Measurements from ENCODE around the gene EEFSEC.

Gene EEFSEC

DNA sequence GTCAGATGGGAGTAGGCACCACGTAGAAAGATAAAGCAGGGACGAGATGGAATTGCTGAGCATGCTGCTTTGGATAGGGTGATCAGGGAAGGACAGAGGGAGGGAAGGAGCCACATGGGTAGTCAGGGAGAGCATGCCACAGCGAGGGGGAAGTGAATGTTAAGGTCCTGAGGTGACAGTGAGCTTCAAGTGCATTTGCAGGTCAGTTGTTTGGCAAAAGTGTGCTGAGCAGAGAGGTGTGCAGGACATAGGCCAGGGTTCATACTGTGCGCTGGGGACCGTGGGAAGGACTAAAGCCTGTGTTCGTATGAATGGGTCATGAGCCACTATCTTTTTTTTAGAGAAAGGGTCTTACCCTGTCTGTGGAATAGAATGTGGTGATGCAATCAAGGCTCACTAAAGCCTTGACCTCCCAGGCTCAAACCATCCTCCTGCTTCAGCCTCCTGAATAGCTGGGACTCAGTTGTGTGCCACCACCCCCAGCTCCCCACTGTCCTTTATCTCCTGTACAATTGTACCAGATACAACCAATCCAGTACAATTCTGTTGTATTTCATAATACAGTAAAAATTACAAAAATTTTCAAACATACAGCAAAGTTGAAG, 205.9 kb downstream of the EEFSEC start:
- TF ChIP-seq, protein P1, sequence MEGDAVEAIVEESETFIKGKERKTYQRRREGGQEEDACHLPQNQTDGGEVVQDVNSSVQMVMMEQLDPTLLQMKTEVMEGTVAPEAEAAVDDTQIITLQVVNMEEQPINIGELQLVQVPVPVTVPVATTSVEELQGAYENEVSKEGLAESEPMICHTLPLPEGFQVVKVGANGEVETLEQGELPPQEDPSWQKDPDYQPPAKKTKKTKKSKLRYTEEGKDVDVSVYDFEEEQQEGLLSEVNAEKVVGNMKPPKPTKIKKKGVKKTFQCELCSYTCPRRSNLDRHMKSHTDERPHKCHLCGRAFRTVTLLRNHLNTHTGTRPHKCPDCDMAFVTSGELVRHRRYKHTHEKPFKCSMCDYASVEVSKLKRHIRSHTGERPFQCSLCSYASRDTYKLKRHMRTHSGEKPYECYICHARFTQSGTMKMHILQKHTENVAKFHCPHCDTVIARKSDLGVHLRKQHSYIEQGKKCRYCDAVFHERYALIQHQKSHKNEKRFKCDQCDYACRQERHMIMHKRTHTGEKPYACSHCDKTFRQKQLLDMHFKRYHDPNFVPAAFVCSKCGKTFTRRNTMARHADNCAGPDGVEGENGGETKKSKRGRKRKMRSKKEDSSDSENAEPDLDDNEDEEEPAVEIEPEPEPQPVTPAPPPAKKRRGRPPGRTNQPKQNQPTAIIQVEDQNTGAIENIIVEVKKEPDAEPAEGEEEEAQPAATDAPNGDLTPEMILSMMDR (IDR thresholded peaks at IDR 0.05; ENCODE audit: low read depth, low read length), result no peak

DNA sequence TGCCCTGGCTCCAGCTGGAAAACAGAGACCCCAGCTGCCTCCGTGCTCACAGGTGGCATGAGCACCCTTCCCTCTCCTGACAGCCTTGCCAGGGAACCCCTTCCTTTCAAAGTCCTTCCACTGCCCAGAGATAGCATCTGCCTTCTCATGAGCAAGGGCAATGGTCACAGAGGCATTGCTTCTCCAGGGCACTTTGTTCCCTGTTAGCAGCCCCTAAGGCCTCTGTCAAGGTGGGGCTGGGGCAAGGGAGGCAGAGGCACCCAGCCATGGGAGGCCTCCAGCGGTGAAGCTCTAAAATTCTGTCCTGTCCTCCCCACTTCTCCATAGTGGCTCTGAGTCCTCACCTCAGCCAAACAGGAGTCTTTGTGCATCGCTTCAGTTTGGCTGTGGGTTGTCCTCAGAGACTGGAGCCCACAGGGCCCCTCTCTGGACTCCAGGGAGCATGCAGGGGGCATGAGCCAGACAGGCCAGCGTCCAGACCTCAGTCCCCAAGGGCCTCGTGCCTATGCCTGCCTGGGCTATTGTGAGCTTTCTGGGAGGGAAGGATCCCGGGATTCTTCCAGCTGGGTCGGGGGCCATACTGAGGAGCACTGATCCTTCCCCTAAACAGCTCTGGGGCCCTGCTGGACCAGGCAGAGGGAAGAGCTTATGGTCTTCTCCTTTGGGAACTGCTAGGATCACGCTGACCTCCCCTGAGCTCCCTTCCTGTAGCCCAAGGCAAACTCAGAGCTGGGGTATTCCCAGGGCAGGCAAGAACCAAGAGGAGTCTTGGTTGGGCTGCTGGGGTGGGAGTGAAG, 206.8 kb downstream of the EEFSEC start:
- H3K4me3 ChIP-seq (ENCODE audit: low read depth, low read length), result no peak overlapping the region
- TF ChIP-seq, protein P1 (IDR thresholded peaks at IDR 0.05; ENCODE audit: low read depth, low read length), result no peak

More for the DNA sequence above, 205.9 kb downstream of the EEFSEC start:
- H3K4me3 ChIP-seq (ENCODE audit: low read depth, low read length), result no peak overlapping the region

DNA sequence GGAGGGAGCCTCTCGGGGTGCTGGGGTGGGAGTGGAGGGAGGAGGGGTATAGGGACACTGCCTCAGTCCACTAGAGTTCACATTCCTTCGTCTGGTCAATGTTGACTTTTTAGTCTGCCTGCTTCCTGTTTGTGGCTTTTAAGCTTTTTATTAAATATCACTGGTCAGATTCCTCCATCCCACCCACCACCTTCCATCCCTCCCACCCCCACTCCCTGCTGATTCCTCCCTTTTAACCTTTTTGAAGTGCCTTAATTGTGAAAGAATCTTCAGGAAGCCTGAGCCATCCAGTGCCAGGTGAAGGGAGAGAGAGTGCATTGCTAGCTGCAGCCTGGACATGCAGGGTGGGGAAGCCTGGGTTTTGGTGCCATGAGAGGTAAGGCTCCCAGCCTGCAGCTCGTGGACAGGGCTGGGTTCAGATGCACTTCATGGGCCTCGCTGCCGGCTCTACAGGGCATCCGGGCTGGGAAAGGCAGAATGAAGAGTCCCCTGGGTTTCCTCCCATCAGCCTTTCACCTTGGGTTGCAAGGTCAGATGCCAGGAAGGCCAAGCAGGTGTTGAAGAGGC, 207.5 kb downstream of the EEFSEC start:
- no peak overlapping the region for H3K4me3 ChIP-seq (ENCODE audit: low read depth, low read length)
- TF ChIP-seq, protein P1 (IDR thresholded peaks at IDR 0.05; ENCODE audit: low read depth, low read length), result no peak

DNA sequence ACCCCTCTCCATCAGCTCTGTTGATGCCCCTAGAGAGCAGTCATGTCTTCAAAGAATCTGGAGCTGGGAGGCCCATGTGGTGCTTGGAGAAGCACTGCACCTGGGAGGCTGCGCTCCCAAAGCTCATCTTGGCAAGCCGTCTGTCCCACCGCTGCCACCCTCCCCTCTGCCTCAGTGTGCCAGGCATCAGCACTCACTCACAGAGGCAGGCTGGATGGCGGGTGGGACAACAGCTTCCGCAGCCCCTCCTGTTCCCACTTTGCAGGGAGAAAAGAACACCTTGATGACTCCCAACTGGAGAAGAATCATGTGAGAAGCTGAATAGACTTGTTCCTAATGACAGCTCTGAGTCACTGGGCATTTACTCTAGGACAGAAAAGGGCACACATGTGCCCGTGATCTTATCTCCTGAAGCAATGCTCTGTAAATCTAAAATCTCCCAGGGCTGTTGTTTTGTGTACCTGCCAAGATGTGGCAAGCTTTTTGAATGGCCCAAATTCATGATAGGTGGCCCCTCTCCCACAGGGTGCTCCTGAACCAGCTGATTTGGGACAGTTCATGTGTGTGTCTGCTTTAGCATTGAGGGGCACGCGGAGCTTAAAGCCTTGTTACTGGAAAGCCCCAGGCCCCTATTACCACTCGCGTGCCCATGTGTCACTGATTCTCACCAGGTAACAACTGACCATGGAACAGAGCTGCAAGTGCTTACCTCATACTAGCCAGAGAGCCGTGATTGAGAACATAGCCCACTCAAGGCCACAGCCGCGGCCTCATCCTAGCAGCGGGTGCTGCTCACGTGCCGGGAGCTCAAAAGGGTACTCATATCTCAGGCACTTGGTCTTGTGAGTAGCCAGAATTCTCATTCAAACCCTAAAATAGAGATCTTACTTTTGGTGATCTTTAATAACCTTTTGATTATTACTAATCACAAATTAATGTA, 209.0 kb downstream of the EEFSEC start:
- TF ChIP-seq, protein P1 (IDR thresholded peaks at IDR 0.05; ENCODE audit: low read depth, low read length), result no peak

DNA sequence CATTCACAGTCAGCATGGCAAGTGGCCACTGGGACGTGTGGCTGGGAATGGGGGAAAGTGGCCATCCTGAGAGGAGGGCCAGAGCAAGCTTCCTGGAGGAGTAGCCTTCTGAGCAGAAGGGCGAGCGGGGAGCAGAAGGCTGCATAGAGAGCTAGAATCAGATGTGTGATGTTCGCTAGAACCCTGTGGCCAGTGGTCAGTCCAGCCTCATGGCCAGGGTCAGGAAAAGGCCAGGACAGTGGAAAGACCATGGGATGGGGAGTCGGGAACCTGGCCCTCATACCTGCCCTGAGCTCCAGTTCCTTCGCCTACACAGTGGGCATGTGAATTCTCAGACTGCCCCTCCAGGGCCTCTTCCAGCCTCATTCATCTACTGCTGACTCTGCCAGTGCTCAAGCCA, 211.0 kb downstream of the EEFSEC start:
- TF ChIP-seq, protein P1 (IDR thresholded peaks at IDR 0.05; ENCODE audit: low read depth, low read length), result no peak
- no peak overlapping the region for H3K4me3 ChIP-seq (ENCODE audit: low read depth, low read length)

More for the DNA sequence above, 209.0 kb downstream of the EEFSEC start:
- no peak overlapping the region for H3K4me3 ChIP-seq (ENCODE audit: low read depth, low read length)

DNA sequence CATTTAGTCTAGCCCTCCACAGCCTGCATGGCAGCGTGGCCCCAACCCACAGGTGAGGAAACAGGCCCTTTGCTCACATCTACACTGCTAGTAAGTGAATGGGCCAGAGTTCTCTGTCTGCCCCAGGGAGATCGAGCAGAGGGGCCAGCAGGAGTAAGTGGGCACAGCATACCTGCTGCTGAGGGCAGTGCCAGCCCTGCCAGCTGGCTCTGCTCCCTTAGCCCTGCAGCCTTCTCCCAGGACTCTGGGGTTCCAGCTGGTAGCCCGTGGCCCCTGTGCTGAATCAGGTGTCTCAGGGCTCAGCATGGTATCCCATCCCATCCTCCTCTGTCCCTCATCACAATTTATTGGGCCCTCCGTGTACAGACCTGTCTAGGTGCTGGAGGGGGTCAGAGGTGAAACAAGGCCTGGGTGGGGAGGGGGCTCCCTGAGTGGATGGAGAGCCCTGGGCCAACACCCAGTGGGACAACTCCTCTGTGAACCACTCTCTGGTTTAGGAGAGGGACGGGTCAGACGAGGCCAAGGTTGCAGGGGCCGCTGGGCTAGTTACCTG, 211.6 kb downstream of the EEFSEC start:
- TF ChIP-seq, protein P1 (IDR thresholded peaks at IDR 0.05; ENCODE audit: low read depth, low read length), result no peak
- no peak overlapping the region for H3K4me3 ChIP-seq (ENCODE audit: low read depth, low read length)

All from WI38 (cell line).